Uterus (tissue), 2 donors: ENCODE results near the gene ME3.

Experiments used
- CTCF ChIP-seq, 4 experiments: fragments of 200-600 bp in 2 of 4; fragments of 450-650 bp in 2 of 4; sonication (generic) in 2 of 4; IDR thresholded peaks; one replicate each; pipeline ENCODE4 v1.5.1; 2016 to 2019; ENCODE audit warnings: antibody characterized with exemption in 4 of 4, mild to moderate bottlenecking in 2 of 4, moderate library complexity in 1 of 4
- POLR2A ChIP-seq, 2 donors: fragments of 450-650 bp; IDR thresholded peaks; one replicate each; pipeline ENCODE4 v1.6.1; 2016; ENCODE audit warnings: antibody characterized with exemption in 2 of 2, mild to moderate bottlenecking in 1 of 2, moderate library complexity in 1 of 2

DNA sequence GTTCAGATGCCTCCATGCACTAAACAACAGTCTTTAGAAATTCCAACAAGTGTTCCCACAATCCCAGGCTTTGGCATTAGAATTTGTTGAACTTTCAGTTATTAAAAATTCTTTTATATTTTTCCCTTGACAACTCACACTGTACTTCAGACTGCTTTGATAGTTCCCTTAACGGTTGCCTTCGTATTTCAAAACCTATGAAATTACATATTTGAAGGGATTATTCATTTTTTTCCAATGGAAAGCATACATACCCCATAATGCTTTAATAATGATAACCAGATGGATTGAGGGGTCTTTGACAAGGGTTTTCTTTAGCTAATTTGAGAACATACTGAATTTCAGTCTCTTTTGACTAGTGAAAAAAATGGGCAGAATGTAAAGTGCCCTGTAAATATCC lies 76.5 kb downstream of the ME3 start:
- TF ChIP-seq CTCF (IDR thresholded peaks at IDR 0.05) (no peak), POLR2A (IDR thresholded peaks at IDR 0.05) (no peak)
